AG10803 (cell line): ENCODE measurements around the gene ITGBL1.
A peak's percentile ranks its signal among the peaks of the same experiment; 100 is the strongest.

Experiments used
- DNase-seq: peaks from one replicate; pipeline ENCODE4 v3.0.0; 2010; ENCODE audit warnings: low read depth
- H3K4me3 ChIP-seq: 2 replicates; pipeline ENCODE4 v1.5.1; 2011; ENCODE audit warnings: mild to moderate bottlenecking, low read length, control low read depth
- TF ChIP-seq, protein P1 (sequence below): conservative IDR thresholded peaks from 2 replicates; pipeline ENCODE4 v1.5.1; 2011; ENCODE audit warnings: mild to moderate bottlenecking, low read length, control low read depth, inconsistent platforms

Gene ITGBL1

DNA sequence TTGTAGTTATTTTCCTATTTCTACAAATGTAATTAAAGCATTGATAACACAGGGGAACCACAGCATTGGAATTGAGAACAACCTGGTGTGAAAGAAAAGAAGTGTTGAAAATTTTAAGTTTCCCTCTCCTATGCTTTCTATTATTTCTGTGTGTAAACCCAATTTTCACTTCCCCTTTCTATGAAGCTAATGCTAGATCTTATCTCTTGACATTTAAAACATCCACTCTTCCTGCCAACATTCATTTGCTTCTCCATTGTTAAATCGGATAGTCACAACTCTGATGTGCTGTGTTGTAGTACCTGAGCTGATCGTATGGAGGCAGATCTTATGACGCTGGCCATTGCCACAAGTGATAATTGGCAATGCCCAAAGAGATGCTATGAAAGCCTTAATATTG, 203.0 kb downstream of the ITGBL1 start:
- TF ChIP-seq, protein P1, sequence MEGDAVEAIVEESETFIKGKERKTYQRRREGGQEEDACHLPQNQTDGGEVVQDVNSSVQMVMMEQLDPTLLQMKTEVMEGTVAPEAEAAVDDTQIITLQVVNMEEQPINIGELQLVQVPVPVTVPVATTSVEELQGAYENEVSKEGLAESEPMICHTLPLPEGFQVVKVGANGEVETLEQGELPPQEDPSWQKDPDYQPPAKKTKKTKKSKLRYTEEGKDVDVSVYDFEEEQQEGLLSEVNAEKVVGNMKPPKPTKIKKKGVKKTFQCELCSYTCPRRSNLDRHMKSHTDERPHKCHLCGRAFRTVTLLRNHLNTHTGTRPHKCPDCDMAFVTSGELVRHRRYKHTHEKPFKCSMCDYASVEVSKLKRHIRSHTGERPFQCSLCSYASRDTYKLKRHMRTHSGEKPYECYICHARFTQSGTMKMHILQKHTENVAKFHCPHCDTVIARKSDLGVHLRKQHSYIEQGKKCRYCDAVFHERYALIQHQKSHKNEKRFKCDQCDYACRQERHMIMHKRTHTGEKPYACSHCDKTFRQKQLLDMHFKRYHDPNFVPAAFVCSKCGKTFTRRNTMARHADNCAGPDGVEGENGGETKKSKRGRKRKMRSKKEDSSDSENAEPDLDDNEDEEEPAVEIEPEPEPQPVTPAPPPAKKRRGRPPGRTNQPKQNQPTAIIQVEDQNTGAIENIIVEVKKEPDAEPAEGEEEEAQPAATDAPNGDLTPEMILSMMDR, result no peak
- DNase-seq, result no peak
- H3K4me3 ChIP-seq, result no peak overlapping the region

DNA sequence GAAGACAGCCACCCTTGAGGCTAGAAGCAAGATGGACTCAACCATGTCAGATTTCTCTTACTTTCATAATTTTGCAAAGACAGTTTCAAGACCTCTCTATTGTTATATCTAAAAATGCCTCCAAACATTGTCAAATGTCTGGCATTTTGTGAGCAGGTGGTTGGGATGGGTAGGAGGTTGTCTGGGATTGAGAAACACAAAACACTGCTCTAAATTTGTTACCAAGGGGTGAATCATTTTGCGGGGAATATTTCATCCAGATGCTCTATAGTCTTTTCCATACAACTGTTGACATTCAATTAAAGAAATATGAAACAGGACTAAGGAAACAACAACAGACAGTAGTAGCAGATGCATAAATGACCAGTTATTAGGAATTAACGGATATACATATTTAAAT, 208.2 kb downstream of the ITGBL1 start:
- H3K4me3 ChIP-seq, result no peak overlapping the region
- DNase-seq, result peak; percentile 31
- TF ChIP-seq, protein P1, result no peak

DNA sequence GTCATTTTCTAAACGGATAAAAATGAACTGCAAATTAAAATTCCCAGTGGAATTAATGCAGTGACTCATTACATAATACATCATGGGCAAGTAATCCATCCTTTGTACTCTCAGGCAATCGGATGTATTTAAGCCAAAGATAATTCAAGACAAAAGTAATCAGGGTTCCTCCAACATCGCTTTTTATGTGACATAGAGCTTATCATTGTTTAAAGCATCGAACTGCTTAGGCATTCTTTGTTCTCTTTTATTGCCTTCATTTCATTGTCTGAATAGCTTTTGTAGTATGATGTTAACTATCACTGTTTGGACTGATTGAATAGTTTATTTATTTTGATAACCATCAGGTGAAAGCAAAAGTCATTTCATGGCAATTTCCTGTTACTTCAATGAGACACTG, 209.4 kb downstream of the ITGBL1 start:
- no peak for DNase-seq
- TF ChIP-seq, protein P1, result no peak
- H3K4me3 ChIP-seq, result no peak overlapping the region

DNA sequence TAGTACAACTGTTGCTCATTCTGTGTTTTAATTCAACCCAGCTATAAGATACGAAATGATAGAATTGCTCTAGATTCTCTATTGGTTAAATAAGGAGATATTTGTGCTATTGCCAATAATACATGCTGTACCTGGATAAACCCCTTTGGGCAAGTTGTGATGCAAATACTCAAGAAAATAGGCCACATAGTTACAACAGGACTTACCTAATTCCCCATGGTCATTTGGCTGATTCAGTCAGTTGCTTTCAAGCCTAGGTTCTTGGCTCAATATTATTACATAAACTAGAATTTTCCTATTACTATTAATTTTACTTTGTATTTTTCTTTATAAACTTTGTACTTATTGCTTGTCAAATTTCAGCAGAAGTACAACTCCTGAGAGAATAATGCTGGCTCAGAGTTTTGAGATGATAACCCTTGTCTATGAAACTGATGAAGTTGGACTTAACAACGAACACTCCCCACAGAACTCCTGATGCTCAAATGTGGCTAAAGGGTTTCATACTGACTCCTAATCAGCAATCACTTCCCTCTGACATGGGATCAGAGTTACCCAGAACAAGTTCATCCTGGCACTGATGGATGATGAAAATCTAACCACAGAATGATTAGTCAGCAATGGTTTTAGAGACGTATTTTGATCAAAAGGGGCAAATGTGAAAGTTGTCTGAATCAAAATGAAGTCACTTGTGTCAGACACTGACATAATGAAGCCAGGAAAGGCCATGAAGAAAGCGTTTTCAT, 221.1 kb downstream of the ITGBL1 start:
- no peak for DNase-seq
- no peak overlapping the region for H3K4me3 ChIP-seq
- TF ChIP-seq, protein P1, result no peak

DNA sequence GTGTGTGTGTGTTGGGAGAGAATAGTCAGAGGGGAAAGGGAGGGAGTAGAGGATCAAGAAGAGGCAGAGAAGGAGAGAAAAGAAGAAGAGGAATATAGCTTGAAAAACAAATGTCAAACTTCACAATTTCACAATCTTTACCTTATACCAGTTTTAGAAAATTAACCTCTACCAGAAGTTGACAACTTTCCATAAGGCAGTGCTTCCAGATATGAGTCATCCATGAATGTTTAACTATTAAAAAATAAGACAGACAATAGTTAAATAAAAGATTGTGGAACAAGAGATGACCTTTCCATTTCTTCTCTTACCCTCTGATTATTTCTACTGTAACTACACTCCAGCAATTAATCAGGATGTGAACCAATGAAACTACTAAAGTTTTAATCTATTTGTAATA, 229.4 kb downstream of the ITGBL1 start:
- no peak overlapping the region for H3K4me3 ChIP-seq
- peak; percentile 11 for DNase-seq
- TF ChIP-seq, protein P1, result no peak

DNA sequence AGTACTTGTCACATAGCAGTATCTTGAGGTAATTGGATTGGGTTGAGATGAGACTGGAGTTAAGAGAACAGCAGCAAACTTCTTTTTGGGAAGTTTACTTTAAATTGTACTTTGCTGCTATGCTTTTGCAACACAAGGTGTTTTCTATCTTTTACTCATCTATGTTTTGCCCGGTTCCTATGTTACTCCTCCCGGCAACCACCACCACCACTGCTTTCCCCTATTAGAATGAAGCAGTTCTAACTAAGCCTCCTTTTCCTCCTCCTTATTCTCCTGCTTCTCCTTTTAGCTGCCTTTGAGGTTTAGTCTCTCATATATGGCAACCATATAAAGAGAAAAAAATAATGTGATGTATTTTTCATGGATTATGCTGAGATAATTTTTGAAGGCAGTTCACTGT, 233.5 kb downstream of the ITGBL1 start:
- TF ChIP-seq, protein P1, result no peak
- H3K4me3 ChIP-seq, result no peak overlapping the region
- no peak for DNase-seq

DNA sequence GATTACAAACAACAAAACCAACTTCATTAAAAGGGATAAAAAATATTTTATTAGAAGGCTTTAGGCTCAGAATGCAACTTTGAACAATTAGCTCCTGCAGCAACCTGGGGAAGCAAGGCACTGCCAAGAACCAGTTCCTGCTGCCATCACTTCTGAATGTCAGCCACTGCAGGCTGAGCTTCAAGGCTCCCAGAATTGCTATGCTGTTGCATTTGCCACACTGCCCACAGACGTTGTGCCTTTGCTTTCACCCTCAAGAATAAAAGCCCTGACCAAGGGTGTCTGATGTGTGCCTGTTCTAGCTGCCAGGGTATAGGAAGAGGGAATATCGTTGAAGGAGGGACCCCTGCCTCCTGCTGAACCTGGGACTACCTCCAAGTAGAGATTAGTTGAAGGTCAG, 238.4 kb downstream of the ITGBL1 start:
- no peak for DNase-seq
- no peak overlapping the region for H3K4me3 ChIP-seq

More for the DNA sequence above, 238.4 kb downstream of the ITGBL1 start:
- TF ChIP-seq, protein P1, result no peak
